ENCODE measurements around the gene BAZ2B.

GRCh38 chr2:159653962-159654361 lies 37.6 kb upstream of the BAZ2B start:
- no peak for TF ChIP-seq MAX (CRISPR knock-in tag; IDR thresholded peaks at IDR 0.05)
- no peak for TF ChIP-seq ZNF263 (CRISPR knock-in tag; IDR thresholded peaks at IDR 0.05; ENCODE audit: low read depth)
- no peak for TF ChIP-seq ELF4 (CRISPR knock-in tag; IDR thresholded peaks at IDR 0.05; ENCODE audit: low read depth)
- no peak for TF ChIP-seq CTCF (IDR thresholded peaks at IDR 0.05)
- no peak for TF ChIP-seq NR2C2 (CRISPR knock-in tag; IDR thresholded peaks at IDR 0.05)
- TF ChIP-seq USF2 (CRISPR knock-in tag; IDR thresholded peaks at IDR 0.05) = no peak
- TF ChIP-seq SMAD3 (CRISPR knock-in tag; IDR thresholded peaks at IDR 0.05; ENCODE audit: borderline replicate concordance) = no peak
- no peak for TF ChIP-seq ZNF232 (CRISPR knock-in tag; IDR thresholded peaks at IDR 0.05)
- no peak for TF ChIP-seq TEAD1 (CRISPR knock-in tag; IDR thresholded peaks at IDR 0.05)
- no peak for TF ChIP-seq ZNF396 (CRISPR knock-in tag; IDR thresholded peaks at IDR 0.05; ENCODE audit: borderline replicate concordance)
- TF ChIP-seq MLX (CRISPR knock-in tag; IDR thresholded peaks at IDR 0.05) = no peak
- no peak for TF ChIP-seq ZMAT4 (CRISPR knock-in tag; IDR thresholded peaks at IDR 0.05)
- no peak for TF ChIP-seq CREB1 (CRISPR knock-in tag; IDR thresholded peaks at IDR 0.05)
- TF ChIP-seq IRF1 (CRISPR knock-in tag; IDR thresholded peaks at IDR 0.05) = no peak

Measured in WTC11 (cell line).